MV-4-11 (cell line): ENCODE data around the gene LIMS4.
"Not testable (repeated sequence)": the region's sequence is repeated elsewhere in the genome, so short reads cannot be mapped to it uniquely, and the experiment has no call there.

Source experiments
- DNase-seq: peaks from one replicate; lab custom pipeline; 2025; lab: John Stamatoyannopoulos, UW

LIMS4 gene

GRCh38 chr2:110472171-110473058 lies at the start of gene LIMS4:
Gene LIMS4 (minus strand): TSS chr2:110472816. CDS start chr2:110472778, 38 bp downstream.
- DNase-seq, result not testable (repeated sequence)

GRCh38 chr2:110499755-110500377 lies 27.2 kb upstream of the LIMS4 start:
- not testable (repeated sequence) for DNase-seq

GRCh38 chr2:110496027-110496426 lies 23.4 kb upstream of the LIMS4 start:
- not testable (repeated sequence) for DNase-seq

GRCh38 chr2:110494488-110494887 lies 21.9 kb upstream of the LIMS4 start:
- DNase-seq, result not testable (repeated sequence)

- DNase-seq, result not testable (repeated sequence)
These were observed 16.4 kb upstream of the LIMS4 start for GRCh38 chr2:110488991-110489390.

- DNase-seq, result not testable (repeated sequence)
These were observed 10.1 kb upstream of the LIMS4 start for GRCh38 chr2:110482697-110483096.

- not testable (repeated sequence) for DNase-seq
These were observed 8.6 kb upstream of the LIMS4 start for GRCh38 chr2:110481200-110481599.

GRCh38 chr2:110480084-110480483 lies 7.5 kb upstream of the LIMS4 start:
- DNase-seq, result not testable (repeated sequence)

GRCh38 chr2:110477370-110477769 lies 4.8 kb upstream of the LIMS4 start:
- not testable (repeated sequence) for DNase-seq

- DNase-seq, result not testable (repeated sequence)
These were observed 4.3 kb upstream of the LIMS4 start for GRCh38 chr2:110476952-110477351.

- DNase-seq, result not testable (repeated sequence)
These were observed 3.2 kb upstream of the LIMS4 start for GRCh38 chr2:110475627-110476359.

GRCh38 chr2:110474898-110475297 lies 2.3 kb upstream of the LIMS4 start:
- DNase-seq, result not testable (repeated sequence)

GRCh38 chr2:110473059-110473358 lies 393 bp upstream of the LIMS4 start:
- not testable (repeated sequence) for DNase-seq

GRCh38 chr2:110468921-110469320 lies 3.7 kb downstream of the LIMS4 start:
- DNase-seq, result not testable (repeated sequence)

GRCh38 chr2:110465312-110465711 lies 7.3 kb downstream of the LIMS4 start:
- not testable (repeated sequence) for DNase-seq

- not testable (repeated sequence) for DNase-seq
These were observed 10.2 kb downstream of the LIMS4 start for GRCh38 chr2:110462458-110462857.

GRCh38 chr2:110460318-110460717 lies 12.3 kb downstream of the LIMS4 start:
- not testable (repeated sequence) for DNase-seq

GRCh38 chr2:110457214-110457590 lies 15.4 kb downstream of the LIMS4 start:
- DNase-seq, result not testable (repeated sequence)

- not testable (repeated sequence) for DNase-seq
These were observed 16.1 kb downstream of the LIMS4 start for GRCh38 chr2:110456291-110457213.

- not testable (repeated sequence) for DNase-seq
These were observed 17.4 kb downstream of the LIMS4 start for GRCh38 chr2:110455080-110455670.

GRCh38 chr2:110450951-110451350 lies 21.7 kb downstream of the LIMS4 start:
- not testable (repeated sequence) for DNase-seq
